Measurements from ENCODE around the gene KIF1A.
"Not testable (repeated sequence)": the region's sequence is repeated elsewhere in the genome, so short reads cannot be mapped to it uniquely, and the experiment has no call there.

Gene KIF1A

GRCh38 chr2:240714747-240715725, 105.0 kb downstream of the KIF1A start:
- DNase-seq: no peak

- DNase-seq: no peak
Measured at GRCh38 chr2:240713928-240714746, 105.9 kb downstream of the KIF1A start.

- no peak for DNase-seq
Measured at GRCh38 chr2:240713071-240713927, 106.7 kb downstream of the KIF1A start.

GRCh38 chr2:240712121-240712520, 107.9 kb downstream of the KIF1A start:
- no peak for DNase-seq

GRCh38 chr2:240711701-240712100, 108.3 kb downstream of the KIF1A start:
- no peak for DNase-seq

- no peak for DNase-seq
Measured at GRCh38 chr2:240711296-240711695, 108.7 kb downstream of the KIF1A start.

- DNase-seq: no peak
Measured at GRCh38 chr2:240708457-240708856, 111.6 kb downstream of the KIF1A start.

- no peak for DNase-seq
Measured at GRCh38 chr2:240707821-240708220, 112.2 kb downstream of the KIF1A start.

GRCh38 chr2:240707043-240707756, 112.8 kb downstream of the KIF1A start:
- DNase-seq: no peak

- DNase-seq: no peak
Measured at GRCh38 chr2:240705204-240705791, 114.7 kb downstream of the KIF1A start.

- DNase-seq: no peak
Measured at GRCh38 chr2:240704651-240705050, 115.4 kb downstream of the KIF1A start.

- no peak for DNase-seq
Measured at GRCh38 chr2:240703417-240704341, 116.3 kb downstream of the KIF1A start.

GRCh38 chr2:240702640-240703011, 117.4 kb downstream of the KIF1A start:
- DNase-seq: no peak

GRCh38 chr2:240701736-240702639, 118.0 kb downstream of the KIF1A start:
- no peak for DNase-seq

GRCh38 chr2:240701091-240701735, 118.8 kb downstream of the KIF1A start:
- no peak for DNase-seq

GRCh38 chr2:240700616-240701015, 119.4 kb downstream of the KIF1A start:
- DNase-seq: not testable (repeated sequence)

- not testable (repeated sequence) for DNase-seq
Measured at GRCh38 chr2:240699835-240700234, 120.2 kb downstream of the KIF1A start.

GRCh38 chr2:240698852-240699561, 121.0 kb downstream of the KIF1A start:
- DNase-seq: not testable (repeated sequence)
